ENCODE measurements around the gene DIPK2B.
A peak's percentile ranks its signal among the peaks of the same experiment; 100 is the strongest.

The DIPK2B gene, protein sequence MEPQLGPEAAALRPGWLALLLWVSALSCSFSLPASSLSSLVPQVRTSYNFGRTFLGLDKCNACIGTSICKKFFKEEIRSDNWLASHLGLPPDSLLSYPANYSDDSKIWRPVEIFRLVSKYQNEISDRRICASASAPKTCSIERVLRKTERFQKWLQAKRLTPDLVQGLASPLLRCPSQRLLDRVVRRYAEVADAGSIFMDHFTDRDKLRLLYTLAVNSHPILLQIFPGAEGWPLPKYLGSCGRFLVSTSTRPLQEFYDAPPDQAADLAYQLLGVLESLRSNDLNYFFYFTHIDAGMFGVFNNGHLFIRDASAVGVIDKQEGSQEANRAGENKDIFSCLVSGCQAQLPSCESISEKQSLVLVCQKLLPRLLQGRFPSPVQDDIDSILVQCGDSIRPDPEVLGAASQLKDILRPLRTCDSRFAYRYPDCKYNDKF

DNA sequence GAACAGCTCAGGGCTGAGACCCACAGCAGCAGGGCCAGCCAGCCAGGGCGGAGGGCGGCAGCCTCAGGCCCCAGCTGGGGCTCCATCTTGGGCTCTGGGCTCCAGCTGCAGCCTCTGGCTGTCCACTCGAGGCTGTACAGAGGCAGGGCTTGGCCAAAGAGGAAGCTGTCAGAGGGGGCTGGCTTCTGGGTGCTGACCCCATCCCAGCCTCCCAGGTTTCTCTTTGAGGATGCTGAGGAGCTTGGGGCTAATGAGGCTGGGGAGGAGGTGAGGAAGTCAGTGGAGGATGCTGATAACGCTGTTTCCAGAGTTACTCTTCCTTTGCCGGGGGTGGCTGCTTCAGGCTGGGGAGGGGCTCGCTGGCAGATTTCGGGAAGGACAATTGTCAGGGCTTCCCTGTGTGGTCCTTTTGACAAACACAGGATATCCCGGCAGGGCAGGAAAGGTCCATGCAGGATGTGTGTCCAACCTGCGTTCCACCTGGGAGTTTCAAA, at the start of gene DIPK2B:
DIPK2B (minus strand) TSS at position 136 of the 494 bp plus-strand sequence; CDS start at position 86, 50 bp downstream.
- no peak for DNase-seq

DNA sequence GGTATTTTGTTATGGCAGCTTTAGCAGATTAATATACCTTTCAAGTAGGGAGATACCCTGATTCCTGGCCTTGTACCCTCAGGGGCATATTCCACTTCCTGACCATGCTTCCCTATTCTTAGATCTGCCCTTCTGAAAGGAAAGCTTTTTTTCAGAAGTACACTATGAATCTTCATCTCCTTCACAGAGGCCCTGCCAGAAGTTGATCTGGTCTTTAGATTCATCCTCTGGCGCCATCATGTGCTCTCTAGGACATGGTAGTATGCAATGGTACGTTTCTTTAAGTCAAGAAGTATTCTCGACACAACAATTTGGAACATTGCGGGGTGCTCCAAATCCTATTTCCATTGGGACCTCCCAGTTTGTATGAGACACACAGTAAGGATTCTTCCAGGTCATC, 39.6 kb upstream of the DIPK2B start:
- DNase-seq, result no peak

DNA sequence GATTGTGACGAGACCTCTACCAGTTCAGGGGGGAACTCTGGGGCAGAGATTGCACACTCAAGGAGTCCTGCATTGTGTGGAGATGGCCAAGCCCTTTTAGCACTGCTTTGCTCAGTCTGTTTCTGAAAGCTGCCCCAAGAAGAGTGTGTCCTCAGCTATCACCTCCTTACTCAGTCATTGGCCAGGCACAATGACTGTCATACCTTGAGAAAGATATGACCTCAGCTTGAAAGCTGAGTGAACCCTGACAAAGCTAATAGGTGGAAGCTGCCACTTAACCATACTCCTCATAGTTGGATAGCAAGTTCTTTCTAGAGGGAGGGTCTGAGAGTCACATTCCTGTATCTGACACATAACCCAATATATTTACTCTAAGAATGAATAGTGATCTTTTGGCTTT, 37.8 kb upstream of the DIPK2B start:
- no peak for DNase-seq

DNA sequence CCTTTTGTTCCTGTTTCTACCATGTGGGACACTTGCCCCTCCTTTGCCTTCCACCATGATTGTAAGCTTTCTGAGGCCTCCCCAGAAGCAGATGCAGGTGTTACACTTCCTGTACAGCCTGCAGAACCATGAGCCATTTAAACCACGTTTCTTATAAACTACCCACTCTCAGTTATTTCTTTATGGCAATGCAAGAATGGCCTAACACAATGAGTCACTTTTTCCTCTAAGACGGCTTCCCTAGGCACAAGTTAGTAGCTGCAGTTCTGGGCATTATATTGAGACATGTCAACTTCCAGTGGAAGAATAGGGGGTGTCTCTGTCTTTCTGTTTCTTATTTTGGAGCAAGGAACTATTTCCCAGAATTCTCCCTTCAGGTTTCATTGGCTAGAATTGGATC, 32.9 kb upstream of the DIPK2B start:
- DNase-seq, result peak; percentile 4

DNA sequence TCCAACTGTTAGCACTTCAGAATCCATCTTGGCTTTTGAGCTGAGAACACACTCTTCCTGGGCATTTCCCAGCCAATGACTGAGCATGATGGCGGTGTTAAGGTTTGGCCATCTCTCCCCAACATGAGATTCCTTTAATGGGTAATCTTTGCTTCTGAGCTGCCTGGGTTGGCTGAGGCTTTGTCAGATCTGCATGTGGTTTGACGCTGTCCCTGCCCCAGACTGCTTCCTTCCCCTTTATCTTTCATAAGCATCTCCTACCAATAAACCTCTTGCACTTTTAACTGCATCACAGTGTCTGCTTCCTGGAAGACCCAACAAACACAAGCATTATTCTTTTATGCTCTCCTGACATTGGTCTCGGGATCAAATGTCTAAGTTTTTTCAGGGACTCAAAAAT, 31.5 kb upstream of the DIPK2B start:
- DNase-seq, result no peak

DNA sequence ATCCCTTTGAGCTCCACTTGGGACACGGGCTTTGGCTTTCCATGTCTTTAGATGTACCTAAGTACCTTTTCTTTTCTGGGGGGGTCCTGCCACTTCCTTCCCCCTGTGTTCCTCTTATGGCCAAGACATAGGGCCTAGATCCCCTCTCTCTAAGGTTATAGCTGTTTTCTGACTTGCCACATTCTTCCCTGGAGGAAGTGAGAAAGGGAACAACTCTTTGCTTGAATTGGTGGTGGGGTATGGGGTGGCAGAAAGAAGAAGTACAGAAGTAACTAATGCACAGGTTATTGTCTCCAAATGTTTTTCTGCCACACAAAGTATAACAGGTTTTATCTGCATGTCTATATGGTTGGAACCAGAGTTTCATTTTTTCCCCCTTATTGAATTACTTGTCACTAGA, 29.7 kb upstream of the DIPK2B start:
- DNase-seq, result no peak

DNA sequence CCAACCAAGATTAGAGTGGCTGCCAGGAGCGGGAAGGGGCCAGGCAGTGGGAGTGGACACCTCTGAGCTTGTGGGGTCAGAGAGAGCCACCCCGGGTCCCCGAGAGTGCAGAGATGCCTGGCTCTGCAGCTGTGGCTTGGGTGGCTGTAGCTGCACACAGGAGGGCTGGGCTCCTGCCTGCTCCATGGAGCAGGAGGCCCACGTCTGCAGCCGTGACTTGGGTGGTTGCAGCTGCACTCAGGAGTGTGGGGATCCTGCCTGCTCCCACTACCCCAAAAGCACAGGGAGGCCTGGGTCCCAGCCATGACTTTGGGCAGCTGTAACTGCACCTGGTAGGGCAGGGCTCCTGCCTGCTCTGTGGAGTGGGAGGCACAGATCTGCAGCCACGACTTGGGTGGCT, 28.7 kb upstream of the DIPK2B start:
- DNase-seq, result no peak

DNA sequence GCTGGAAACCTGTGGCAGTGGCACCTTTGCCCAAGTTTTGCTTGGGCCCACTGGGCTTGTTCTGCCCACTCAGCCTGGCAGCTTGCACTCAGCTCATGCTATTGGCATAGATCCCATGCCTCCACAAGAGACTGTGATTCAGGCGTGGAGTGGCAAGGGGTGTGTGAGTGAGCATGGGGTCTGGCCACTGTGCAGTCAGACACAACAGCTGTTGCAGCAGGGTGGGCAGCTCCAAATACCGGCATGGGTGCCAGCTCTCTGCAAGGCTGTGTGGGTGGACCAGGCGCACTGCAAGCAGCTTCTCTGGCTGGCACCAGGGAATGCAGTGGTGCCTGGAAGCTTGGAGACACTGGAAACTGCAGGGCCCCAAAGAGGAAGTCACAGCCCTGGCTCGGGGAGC, 27.4 kb upstream of the DIPK2B start:
- DNase-seq, result no peak

DNA sequence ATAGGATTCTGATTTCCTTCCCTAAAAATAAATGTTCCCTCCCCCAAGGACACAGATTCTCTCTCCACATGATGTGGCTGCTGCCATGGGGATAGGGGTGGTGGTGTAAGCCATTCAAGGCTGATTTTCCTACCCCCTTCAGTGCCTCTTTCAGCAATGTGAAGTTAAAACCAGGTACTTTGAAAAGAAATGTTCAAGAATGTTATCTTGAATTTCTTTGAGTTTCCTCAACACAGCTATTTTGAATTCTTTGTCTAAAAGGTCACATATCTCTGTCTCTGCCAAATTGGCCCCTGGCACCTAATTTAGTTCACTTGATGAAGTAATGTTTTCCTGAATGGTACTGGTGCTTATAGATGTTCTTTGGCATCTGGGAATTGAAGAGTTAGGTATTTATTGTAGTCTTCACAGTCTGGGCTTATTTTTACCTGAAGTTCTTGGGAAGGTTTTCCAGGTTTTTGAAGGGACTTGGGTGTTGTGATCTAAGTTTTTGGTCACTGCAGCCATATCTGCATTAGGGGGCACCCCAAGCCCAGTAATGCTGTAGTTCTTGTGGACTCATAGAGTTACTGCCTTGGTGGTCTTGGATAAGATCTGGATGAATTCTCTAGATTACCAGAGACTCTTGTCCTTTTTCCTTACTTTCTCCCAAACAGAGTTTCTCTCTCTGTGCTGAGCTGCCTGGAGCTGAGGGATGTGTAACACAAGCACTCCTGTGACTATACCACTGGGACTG, 7.6 kb upstream of the DIPK2B start:
- DNase-seq, result no peak

DNA sequence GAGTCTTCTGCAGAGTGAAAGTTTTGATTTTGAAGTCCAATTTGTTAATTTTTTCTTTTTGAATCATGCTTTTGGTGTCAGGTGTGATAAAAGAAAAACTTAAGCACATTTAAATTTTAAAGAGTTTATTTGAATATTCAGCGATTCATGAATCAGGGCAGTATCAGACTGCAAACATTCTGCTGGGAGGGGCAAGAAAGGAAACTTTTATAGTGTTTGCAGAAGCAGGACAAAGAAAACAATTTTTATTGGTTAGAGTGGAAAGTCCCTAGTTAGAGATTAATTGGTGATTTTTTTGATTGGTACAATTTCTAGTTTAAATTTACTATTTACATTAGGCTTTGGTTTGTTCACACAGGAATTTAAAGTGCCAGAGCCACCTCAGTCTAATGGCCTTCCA, 1.5 kb upstream of the DIPK2B start:
- DNase-seq, result no peak

DNA sequence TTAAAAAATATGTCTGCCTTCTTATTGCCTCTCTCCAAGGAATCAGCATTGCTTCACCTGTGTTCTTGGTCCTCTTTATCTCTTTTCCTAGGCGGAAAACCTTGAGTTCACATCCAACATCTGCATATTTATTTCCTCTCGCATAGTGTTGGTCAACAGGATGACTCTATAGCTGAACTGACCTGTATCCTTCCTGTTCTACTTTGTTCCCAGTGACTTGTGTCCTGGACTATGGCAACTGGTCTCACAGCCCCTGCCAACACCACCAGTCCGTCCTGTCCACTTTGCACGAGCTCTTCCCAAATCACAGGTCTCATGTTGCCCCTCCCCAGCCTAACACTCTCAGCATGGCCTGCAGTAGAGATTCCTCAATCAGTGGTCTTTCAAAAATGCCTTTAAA, 2.0 kb downstream of the DIPK2B start:
- no peak for DNase-seq

DNA sequence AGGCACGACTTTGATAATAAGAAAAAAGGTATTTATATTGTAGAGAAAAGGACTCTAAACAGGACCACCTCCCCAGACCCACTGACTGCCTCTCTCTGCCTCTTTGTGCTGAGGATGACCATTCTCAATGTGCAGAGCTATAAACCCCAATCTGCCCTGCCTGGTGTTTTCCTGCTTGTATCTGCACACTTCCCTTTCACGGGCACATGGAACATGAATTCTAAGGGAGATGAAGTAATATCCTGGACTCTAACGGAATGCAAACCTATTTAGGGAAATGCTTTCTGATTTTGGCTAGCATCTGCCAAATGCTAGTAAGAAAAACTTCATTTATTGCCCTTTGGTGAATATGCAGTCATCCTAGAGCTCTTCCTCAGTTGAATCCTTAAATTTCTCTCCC, 2.4 kb downstream of the DIPK2B start:
- no peak for DNase-seq

DNA sequence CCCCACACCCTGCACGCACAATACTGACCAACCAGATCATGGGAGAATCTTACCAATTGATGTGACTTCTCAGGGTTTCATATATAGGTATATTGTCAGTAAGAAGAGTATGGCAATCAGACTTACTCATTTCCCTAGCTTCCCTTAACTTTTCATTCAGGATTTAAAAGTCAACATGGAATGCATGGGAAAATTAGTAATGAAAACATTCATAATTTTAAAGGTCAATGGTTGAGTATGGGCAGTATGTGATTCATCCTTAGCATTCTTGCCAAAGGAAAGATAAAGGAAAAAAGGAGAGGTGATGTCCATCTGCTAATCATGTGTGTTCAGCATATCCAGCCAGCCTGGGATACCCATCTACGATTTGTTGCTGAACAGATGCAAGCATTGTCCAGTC, 4.0 kb downstream of the DIPK2B start:
- DNase-seq, result peak; percentile 67

DNA sequence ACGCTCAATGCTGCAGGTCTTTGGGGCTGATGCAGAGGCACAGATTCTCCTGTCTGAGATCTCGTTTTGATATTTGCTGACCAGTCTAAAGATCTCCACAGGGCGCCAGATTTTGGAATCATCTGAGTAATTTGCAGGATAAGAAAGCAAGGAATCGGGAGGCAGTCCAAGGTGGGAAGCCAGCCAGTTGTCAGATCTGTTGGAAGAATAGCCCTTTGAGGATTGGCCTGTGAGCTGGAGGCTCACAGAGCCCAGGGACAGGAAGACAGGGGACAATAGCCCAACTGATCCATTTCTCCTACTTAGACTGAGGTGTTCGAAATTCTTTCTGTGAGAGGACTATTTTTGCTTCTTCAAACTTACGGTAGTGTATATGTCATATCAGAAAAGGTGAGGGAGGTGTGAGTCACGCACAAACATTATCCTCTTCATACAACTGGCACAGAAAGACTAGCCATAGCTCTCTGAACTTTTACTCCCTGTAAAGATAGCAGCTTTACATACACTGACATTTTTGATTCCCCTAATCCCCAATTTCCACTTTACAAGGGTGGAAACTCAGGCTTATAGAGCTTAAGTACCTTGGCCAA, 8.8 kb downstream of the DIPK2B start:
- DNase-seq, result no peak

DNA sequence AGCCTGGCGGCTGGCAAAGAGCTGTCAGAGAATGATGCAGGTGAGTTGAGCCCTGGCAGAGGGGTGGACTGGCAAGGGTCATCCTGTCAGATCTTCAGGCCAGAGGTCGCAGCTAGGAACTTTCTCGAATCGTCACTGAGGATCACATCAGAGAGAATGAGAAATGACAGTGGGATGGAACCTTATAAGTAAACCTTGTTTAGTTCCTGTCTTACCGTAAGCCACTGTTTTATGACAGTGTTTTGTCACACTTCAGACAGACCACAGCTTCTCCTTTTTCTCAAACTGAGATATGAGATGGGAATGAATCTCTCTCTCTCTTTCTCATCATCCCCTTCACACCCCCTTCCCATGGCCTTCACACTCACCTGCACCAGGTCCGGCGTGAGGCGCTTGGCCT, 9.3 kb downstream of the DIPK2B start:
- DNase-seq, result no peak

DNA sequence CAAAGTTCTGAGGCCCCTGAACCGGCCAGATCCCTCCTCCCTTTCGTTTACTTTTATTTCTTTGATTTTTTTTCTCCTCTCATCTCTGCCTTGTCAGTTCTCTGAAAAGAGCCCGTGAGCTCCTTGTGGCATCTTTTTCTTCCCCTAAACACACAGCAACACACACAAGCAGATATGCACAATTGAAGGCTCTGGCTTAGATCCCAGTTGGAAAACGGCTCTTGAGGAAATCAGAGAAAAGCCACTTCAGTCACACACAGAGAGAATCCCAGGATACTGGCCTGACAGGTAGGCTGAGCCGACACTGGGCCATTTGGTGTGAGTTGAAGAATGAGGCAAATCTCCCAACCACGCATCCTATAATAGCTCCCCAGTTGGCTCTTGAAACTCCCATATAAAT, 12.9 kb downstream of the DIPK2B start:
- DNase-seq, result no peak

DNA sequence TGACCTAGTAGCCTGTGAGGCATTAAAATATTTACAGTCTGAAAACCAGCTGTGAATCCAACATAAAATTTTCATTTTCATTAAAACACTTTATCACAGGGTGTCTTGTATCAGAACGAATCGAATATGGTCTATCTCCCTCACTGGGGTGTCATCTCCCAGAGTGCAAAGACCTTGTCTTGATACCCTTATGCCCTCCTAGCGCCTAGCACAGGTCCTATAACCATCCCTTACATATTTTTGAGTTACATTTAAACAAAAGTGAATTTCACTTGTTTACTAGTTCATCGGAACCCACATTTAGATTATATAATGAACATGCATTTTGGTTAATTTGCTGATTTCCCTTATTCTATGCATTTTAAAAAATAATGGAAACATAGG, 14.0 kb downstream of the DIPK2B start:
- DNase-seq, result no peak

DNA sequence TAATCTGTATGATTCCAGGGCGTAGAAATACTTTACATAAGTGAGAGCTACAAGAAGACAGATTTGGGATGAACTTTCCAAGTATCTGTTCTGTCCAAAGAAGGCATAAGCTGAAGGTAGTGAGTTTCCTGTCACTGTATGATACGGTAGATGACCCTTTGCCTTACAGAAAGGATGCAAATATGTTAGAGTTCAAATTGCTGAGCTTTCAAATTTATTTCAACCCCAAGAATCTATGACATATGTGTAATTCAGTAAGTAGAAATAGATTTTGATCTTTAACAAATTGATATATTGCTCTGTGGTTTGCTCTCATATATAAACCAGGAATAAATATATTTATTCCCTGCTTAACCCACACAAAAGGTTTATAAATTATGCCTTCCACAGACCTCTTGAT, 16.5 kb downstream of the DIPK2B start:
- DNase-seq, result no peak

DNA sequence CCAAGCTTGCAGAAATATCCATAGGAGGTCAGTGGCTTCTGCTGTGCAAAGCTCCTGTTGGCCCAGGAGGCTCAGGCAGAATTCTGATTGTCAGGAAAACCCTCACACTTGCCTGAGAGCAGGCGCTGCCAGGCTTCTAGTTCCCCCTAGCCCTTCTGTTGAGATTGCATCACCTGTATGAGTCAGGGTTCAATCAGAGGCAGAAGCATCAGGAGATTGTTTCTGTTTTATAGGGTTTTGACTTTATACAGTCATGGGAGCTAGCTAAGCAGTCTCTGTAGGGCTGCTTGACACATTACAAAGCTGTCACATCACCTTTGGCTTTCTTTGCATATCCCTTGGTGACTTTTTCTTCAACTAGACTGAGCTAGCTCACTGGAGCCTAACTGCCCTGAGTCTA, 27.8 kb downstream of the DIPK2B start:
- peak; percentile 54 for DNase-seq

DNA sequence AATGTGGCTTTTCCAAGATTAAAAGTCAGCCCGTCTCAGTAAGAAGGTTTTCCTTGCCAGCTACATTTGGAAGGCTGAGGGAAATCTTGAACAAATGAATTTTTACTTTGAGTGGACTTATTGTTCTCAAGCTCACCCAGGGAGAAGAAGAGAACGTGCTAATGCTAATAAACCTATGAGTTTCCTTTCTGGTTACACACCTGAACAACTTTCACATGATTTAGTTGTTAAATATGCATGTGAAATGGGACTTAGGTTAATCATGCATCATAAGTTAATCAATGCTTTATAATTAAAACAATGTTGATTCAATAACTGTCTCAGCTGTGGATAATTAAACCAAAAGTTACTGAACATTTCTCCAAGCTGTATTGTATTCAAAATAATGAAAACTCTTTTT, 33.9 kb downstream of the DIPK2B start:
- no peak for DNase-seq

DNA sequence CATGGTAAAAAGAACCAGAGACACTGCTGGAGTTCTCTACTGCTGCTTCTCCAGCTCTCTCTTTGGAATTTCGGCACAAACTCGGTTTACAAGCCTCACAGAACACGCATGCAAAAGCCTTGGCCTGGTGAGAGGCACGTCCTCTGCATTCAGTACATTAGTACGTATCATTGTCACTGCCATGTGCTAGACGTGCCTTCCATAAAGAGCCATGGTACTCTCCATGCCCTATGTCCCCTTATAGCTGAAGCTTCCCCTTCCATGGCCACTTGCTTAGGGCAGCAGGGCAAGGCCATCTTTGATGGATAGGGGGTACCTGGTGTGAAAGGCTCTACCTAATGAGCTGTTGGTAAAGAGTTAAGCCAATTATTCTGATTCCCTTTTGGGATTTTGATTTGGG, 35.0 kb downstream of the DIPK2B start:
- no peak for DNase-seq

DNA sequence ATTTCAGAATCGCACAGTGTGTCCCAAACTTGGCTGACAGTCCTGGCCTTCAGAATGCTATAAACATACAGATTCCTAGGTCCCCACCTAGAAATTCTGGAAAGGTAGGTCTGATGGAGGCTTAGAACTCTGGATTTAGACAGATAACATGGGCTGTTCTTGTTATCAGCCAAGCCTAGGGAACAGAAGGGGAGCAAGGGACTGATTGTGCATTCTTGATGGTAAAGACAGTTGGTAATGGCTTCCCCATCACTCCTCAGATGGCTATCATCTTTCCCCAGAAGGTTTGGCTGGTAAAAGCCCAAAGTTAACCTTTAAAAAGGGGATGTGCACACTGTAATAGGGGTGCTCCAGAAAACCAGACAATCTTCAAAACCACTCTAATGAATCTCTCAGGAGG, 35.7 kb downstream of the DIPK2B start:
- no peak for DNase-seq

DNA sequence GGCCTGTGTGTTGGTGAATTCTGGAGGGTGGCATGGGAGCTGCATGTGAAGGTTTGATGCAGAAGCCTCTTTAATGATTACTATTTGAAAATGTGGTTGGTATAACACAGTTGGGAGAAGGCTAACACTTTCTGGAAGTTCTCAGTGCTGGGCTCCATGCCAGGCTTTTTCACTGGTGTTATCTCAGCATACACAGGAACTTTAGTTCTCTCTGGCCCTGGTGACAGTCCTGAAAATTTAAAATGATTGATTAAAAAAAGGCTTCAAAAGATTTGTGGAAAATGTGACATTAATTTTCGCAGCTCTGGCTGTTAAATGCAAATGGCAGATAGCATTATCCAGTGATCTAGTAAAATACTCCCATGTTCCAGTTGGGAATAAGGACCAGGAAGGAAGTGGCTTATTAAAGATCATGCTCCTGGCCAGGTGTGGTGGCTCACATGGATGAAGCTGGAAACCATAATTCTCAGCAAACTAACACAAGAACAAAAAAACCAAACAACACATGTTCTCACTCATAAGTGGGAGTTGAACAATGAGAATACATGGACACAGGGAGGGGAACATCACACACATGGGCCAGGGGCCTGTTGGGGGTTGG, 36.6 kb downstream of the DIPK2B start:
- DNase-seq, result no peak

DNA sequence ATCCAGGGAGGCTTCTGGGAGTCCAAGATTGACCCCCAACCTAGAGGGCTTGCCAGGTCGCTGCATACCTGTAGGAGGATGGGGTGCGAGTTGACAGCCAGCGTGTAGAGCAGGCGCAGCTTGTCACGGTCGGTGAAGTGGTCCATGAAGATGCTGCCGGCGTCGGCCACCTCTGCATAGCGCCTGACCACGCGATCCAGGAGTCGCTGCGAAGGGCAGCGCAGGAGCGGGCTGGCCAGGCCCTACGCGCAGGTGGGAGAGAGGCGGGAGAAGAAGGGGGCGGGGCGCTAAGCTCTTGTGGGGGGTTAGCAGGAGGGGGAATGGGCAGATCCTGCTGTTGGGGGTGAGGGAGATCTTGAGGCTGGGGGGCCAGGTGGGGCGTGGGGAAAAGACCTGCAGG, 43.0 kb downstream of the DIPK2B start:
- no peak for DNase-seq
